HG02973 (cell line): ENCODE data around the gene UBAC1.
"Not testable (repeated sequence)": the region's sequence is repeated elsewhere in the genome, so short reads cannot be mapped to it uniquely, and the experiment has no call there.

Experiments used
- ATAC-seq: cut with Tn5 transposase; IDR thresholded peaks from one replicate; pipeline ENCODE4 v1.9.1; 2021; ENCODE audit warnings: moderate library complexity; ENCODE audit not compliant: unreplicated experiment

The UBAC1 gene

GRCh38 chr9:135902655-135903357 is 58.4 kb downstream of the UBAC1 start:
- ATAC-seq, result no peak

- no peak for ATAC-seq
Observed at GRCh38 chr9:135901826-135902225, 59.3 kb downstream of the UBAC1 start.

GRCh38 chr9:135901031-135901758 is 60.0 kb downstream of the UBAC1 start:
- ATAC-seq, result no peak

GRCh38 chr9:135898634-135899407 is 62.4 kb downstream of the UBAC1 start:
- no peak for ATAC-seq

- ATAC-seq, result no peak
Observed at GRCh38 chr9:135896626-135897025, 64.5 kb downstream of the UBAC1 start.

- no peak for ATAC-seq
Observed at GRCh38 chr9:135896205-135896604, 65.0 kb downstream of the UBAC1 start.

GRCh38 chr9:135895202-135895848 is 65.8 kb downstream of the UBAC1 start:
- no peak for ATAC-seq

- ATAC-seq, result no peak
Observed at GRCh38 chr9:135893104-135893503, 68.1 kb downstream of the UBAC1 start.

GRCh38 chr9:135892327-135892726 is 68.8 kb downstream of the UBAC1 start:
- not testable (repeated sequence) for ATAC-seq

GRCh38 chr9:135891027-135891631 is 70.0 kb downstream of the UBAC1 start:
- no peak for ATAC-seq

GRCh38 chr9:135890190-135891026 is 70.8 kb downstream of the UBAC1 start:
- ATAC-seq, result no peak

- no peak for ATAC-seq
Observed at GRCh38 chr9:135889564-135890189, 71.5 kb downstream of the UBAC1 start.

- no peak for ATAC-seq
Observed at GRCh38 chr9:135888766-135889394, 72.3 kb downstream of the UBAC1 start.

GRCh38 chr9:135888126-135888765 is 72.9 kb downstream of the UBAC1 start:
- no peak for ATAC-seq

- peak; percentile 80 for ATAC-seq
Observed at GRCh38 chr9:135887585-135888050, 73.6 kb downstream of the UBAC1 start.

GRCh38 chr9:135887021-135887507 is 74.1 kb downstream of the UBAC1 start:
- no peak for ATAC-seq

- ATAC-seq, result no peak
Observed at GRCh38 chr9:135886147-135886981, 74.8 kb downstream of the UBAC1 start.
